Measurements from ENCODE around the gene KRTAP2-1. TPM values are rescaled to one million over a fixed set of nuclear protein-coding genes. Genes with fewer than 3 reads are reported as not detected.

The KRTAP2-1 gene
- total and polyA plus RNA-seq, 2 of the 13 experiments (the other 11 are each of a cell fraction or from before 2014, with no cell fraction given), result not detected

- TF ChIP-seq HMGA1 (CRISPR knock-in tag; conservative IDR thresholded peaks at IDR 0.05) (no peak), ZNF558 (CRISPR knock-in tag; IDR thresholded peaks at IDR 0.05; ENCODE audit: borderline replicate concordance) (no peak), FUBP1 (CRISPR knock-in tag; IDR thresholded peaks at IDR 0.05; ENCODE audit: borderline replicate concordance) (no peak), ZNF362 (CRISPR knock-in tag; IDR thresholded peaks at IDR 0.05; ENCODE audit: borderline replicate concordance) (no peak), IRX3 (CRISPR knock-in tag; IDR thresholded peaks at IDR 0.05; ENCODE audit: borderline replicate concordance, low read depth) (no peak), ZNF737 (CRISPR knock-in tag; IDR thresholded peaks at IDR 0.05; ENCODE audit: borderline replicate concordance) (no peak), REST (IDR thresholded peaks at IDR 0.05; ENCODE audit: borderline replicate concordance in 1 of 2, low read depth in 1 of 2, low read length in 2 of 2) (no peak; a peak in 1 of 4 replicates), RBFOX2 (IDR thresholded peaks at IDR 0.05; ENCODE audit: low read depth, low read length) (no peak), MED13 (CRISPR knock-in tag; IDR thresholded peaks at IDR 0.05) (peak; percentile 78; the same call in 1 of the 2 replicates), SP140L (CRISPR knock-in tag; IDR thresholded peaks at IDR 0.05; ENCODE audit: borderline replicate concordance) (no peak), XRCC5 (optimal IDR thresholded peaks at IDR 0.05; ENCODE audit: low read length) (no peak), CENPX (CRISPR knock-in tag; IDR thresholded peaks at IDR 0.05) (no peak), MNT (IDR thresholded peaks at IDR 0.05) (no peak), ZKSCAN1 (IDR thresholded peaks at IDR 0.05; ENCODE audit: low read length) (no peak), ZBTB1 (CRISPR knock-in tag; IDR thresholded peaks at IDR 0.05; ENCODE audit: borderline replicate concordance) (no peak), ZNF232 (CRISPR knock-in tag; IDR thresholded peaks at IDR 0.05; ENCODE audit: borderline replicate concordance) (no peak), ZMYM4 (CRISPR knock-in tag; IDR thresholded peaks at IDR 0.05) (peak; percentile 41; the same call in 1 of the 2 replicates)
Observed at GRCh38 chr17:41009301-41009760, 37.8 kb downstream of the KRTAP2-1 start (continued).

All from HepG2 (cell line).